Endothelial cell (in vitro differentiated cells): Measurements from ENCODE around the gene CCDC191. TPM values are rescaled to one million over a fixed set of nuclear protein-coding genes. Genes with fewer than 3 reads are reported as not detected.

Source experiments
- DNase-seq: peaks from one replicate; pipeline ENCODE4 v3.0.0; 2021; ENCODE audit warnings: low spot score
- H3K27ac Mint-ChIP-seq: one replicate; pipeline ENCODE4 v1.8.0; 2021; ENCODE audit warnings: mixed read lengths, inconsistent platforms; ENCODE audit not compliant: unreplicated experiment
- H3K27me3 Mint-ChIP-seq: one replicate; pipeline ENCODE4 v1.8.0; 2021; ENCODE audit warnings: mild to moderate bottlenecking, moderate library complexity, mixed read lengths, inconsistent platforms; ENCODE audit not compliant: unreplicated experiment
- H3K36me3 Mint-ChIP-seq: one replicate; pipeline ENCODE4 v1.8.0; 2021; ENCODE audit warnings: mild to moderate bottlenecking, low read depth, mixed read lengths, inconsistent platforms; ENCODE audit not compliant: unreplicated experiment
- H3K4me1 Mint-ChIP-seq: one replicate; pipeline ENCODE4 v1.8.0; 2021; ENCODE audit warnings: mild to moderate bottlenecking, mixed read lengths, inconsistent platforms; ENCODE audit not compliant: unreplicated experiment
- H3K4me3 Mint-ChIP-seq: one replicate; pipeline ENCODE4 v1.8.0; 2021; ENCODE audit warnings: mild to moderate bottlenecking, mixed read lengths, inconsistent platforms; ENCODE audit not compliant: unreplicated experiment
- H3K9me3 Mint-ChIP-seq: one replicate; pipeline ENCODE4 v1.8.0; 2021; ENCODE audit warnings: mixed read lengths, inconsistent platforms; ENCODE audit not compliant: unreplicated experiment
- total RNA-seq: library from RNA; stranded (reverse); fragmentation: NEBNext Ultra II Directional; extraction: Animal tissue kit (Norgen Biotek cat#: 25700); gene quantifications from one replicate; pipeline ENCODE4 v1.2.1, GENCODE V29; 2021; ENCODE audit not compliant: unreplicated experiment
- TF ChIP-seq, protein P1 (sequence below): fragments of 200-600 bp; sonication (generic); IDR thresholded peaks from one replicate; pipeline ENCODE4 v1.5.0; 2021; ENCODE audit warnings: antibody characterized with exemption; ENCODE audit not compliant: unreplicated experiment

Gene CCDC191
- total RNA-seq, 1 donor from 2014 or later, result 4.0 TPM

GRCh38 chr3:114014211-114014610 is 42.1 kb downstream of the CCDC191 start:
- TF ChIP-seq, protein P1, sequence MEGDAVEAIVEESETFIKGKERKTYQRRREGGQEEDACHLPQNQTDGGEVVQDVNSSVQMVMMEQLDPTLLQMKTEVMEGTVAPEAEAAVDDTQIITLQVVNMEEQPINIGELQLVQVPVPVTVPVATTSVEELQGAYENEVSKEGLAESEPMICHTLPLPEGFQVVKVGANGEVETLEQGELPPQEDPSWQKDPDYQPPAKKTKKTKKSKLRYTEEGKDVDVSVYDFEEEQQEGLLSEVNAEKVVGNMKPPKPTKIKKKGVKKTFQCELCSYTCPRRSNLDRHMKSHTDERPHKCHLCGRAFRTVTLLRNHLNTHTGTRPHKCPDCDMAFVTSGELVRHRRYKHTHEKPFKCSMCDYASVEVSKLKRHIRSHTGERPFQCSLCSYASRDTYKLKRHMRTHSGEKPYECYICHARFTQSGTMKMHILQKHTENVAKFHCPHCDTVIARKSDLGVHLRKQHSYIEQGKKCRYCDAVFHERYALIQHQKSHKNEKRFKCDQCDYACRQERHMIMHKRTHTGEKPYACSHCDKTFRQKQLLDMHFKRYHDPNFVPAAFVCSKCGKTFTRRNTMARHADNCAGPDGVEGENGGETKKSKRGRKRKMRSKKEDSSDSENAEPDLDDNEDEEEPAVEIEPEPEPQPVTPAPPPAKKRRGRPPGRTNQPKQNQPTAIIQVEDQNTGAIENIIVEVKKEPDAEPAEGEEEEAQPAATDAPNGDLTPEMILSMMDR, result no peak
- Mint-ChIP-seq H3K4me3 (no peak overlapping the region), H3K4me1 (peaks cover 8% of the 10 kb centered on the region), H3K27ac (no peak overlapping the region), H3K36me3 (no peaks in the 10 kb centered on the region), H3K9me3 (no peaks in the 10 kb centered on the region), H3K27me3 (peaks cover 1% of the 10 kb centered on the region)
- DNase-seq, result no peak

DNA sequence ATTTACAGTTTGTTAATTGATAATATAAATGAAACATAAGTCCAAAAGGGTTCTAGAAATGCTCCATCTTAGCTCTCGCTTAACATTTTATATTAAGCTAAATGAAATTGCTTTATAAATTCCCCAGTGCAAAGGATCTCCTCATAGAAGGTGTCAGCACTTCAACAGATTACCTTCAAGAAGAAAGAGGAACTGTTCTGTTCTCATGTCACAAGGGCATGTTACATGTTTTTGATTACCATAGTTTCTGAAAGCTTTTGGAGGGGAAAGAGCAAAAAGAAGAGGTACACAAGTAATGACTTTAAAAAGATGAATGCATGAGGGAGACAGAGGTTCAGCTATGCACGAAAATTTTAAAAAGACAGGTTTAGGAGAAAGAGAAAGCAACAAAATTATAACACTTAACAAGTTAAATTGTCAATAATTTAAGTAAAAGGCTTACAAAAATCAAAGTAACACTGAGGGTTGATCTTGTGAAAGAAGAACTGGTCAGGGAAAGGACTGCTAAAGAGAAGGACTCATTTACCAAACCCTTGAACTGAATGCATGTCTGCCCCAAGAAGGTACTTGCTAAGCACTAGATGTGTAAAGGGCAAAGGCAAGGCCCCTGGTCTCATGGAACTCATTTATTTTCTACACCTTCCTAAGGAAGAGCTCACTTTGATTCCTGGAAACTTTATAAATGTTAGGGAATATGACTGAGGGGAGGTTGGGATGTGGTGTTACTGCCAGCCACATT is 45.1 kb downstream of the CCDC191 start:
- no peak for DNase-seq
- Mint-ChIP-seq H3K9me3 (no peaks in the 10 kb centered on the region), H3K4me3 (no peak overlapping the region), H3K36me3 (no peaks in the 10 kb centered on the region), H3K27ac (no peak overlapping the region), H3K27me3 (peaks cover 1% of the 10 kb centered on the region), H3K4me1 (no peaks in the 10 kb centered on the region)
- TF ChIP-seq, protein P1, result no peak

GRCh38 chr3:114005481-114005880 is 50.8 kb downstream of the CCDC191 start:
- no peak overlapping the region for H3K27ac Mint-ChIP-seq
- H3K27me3 Mint-ChIP-seq, result no peaks in the 10 kb centered on the region
- no peaks in the 10 kb centered on the region for H3K9me3 Mint-ChIP-seq
- no peak overlapping the region for H3K4me3 Mint-ChIP-seq
- TF ChIP-seq, protein P1, result no peak
- DNase-seq, result no peak
- H3K36me3 Mint-ChIP-seq, result peaks cover 6% of the 10 kb centered on the region
- no peaks in the 10 kb centered on the region for H3K4me1 Mint-ChIP-seq

DNA sequence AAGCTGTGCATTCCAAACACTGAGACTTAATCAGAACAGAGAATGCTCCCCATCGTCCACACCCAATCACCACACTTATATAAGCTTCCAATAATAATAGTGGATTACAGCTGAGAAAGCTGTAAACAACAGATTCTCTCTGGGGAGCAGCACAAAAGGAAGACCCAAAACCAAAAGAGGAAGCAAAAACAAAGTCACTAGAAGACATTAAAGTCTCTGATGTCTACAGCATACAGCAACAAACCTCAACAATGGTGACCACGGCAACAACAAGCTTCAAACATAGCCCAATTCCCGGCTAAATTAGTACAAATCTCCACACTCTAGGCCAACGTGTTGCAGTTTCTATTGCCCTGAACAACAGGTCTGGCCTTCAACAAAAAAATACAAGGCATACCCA is 70.8 kb downstream of the CCDC191 start:
- TF ChIP-seq, protein P1, result no peak
- no peak for DNase-seq
- H3K27me3 Mint-ChIP-seq, result peaks cover 4% of the 10 kb centered on the region
- peak overlapping the region; percentile 92 for H3K27ac Mint-ChIP-seq
- H3K9me3 Mint-ChIP-seq, result no peaks in the 10 kb centered on the region
- H3K4me3 Mint-ChIP-seq, result no peak overlapping the region
- peaks cover 10% of the 10 kb centered on the region for H3K36me3 Mint-ChIP-seq
- peaks cover 6% of the 10 kb centered on the region for H3K4me1 Mint-ChIP-seq

DNA sequence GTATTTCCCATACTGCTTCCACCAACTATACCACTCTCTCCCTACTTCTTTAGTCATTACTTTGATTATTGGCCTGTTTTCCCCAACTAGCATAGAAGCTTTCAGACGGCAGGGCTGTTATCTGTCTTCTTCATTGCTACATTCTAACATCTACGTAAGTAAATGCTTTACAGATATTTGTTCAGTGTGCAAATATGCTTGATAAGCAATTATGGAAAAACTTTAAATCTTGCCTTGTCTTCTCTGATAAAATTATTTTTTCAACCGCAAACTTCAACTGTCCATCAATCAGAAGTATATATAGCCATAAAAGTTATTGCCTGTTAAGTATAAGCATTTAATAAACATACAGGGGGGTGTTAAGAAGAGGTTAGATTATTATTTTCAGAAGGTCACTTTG is 72.8 kb downstream of the CCDC191 start:
- Mint-ChIP-seq H3K9me3 (no peaks in the 10 kb centered on the region), H3K27ac (no peak overlapping the region), H3K4me3 (no peak overlapping the region), H3K36me3 (peaks cover 10% of the 10 kb centered on the region), H3K4me1 (peaks cover 6% of the 10 kb centered on the region), H3K27me3 (peaks cover 2% of the 10 kb centered on the region)
- DNase-seq, result no peak
- TF ChIP-seq, protein P1, result no peak
